ENCODE results near the gene ALS2.

DNA sequence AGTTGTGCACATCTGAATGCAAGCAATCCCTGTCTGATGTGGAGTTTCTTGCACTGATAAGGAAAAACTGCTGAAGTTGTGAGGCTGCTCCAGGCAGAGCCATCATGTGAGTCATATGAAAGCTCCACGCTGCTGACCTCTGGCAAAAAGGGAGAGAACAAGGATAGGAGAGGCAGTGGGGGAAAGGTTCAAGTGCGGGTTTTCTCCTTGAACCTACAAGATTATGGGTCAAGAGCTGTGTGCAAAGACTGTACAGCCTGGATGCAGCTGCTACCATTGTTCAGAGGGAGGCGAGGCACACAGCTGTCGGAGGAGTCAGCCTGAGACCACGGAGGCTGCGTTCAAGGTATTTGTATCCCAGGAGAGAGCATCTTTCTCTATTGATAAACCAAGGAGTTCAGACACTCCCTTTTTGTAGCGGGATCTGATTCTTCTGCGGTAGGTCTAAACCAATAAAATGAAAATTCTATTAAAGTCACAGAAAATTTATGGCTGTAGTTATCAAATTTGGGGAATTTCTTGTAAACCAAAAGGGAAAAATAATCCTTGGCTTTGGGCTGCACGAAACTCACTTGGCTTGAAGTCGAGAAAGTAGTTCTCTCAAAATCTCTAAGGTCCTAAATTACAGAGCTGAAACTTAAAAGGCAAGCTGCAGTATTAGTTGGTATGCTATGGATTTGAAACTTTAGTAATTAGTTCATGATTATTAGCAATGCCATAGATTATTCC lies 25.9 kb upstream of the ALS2 start, which contains the start of gene CDK15:
- TF ChIP-seq, protein P1, sequence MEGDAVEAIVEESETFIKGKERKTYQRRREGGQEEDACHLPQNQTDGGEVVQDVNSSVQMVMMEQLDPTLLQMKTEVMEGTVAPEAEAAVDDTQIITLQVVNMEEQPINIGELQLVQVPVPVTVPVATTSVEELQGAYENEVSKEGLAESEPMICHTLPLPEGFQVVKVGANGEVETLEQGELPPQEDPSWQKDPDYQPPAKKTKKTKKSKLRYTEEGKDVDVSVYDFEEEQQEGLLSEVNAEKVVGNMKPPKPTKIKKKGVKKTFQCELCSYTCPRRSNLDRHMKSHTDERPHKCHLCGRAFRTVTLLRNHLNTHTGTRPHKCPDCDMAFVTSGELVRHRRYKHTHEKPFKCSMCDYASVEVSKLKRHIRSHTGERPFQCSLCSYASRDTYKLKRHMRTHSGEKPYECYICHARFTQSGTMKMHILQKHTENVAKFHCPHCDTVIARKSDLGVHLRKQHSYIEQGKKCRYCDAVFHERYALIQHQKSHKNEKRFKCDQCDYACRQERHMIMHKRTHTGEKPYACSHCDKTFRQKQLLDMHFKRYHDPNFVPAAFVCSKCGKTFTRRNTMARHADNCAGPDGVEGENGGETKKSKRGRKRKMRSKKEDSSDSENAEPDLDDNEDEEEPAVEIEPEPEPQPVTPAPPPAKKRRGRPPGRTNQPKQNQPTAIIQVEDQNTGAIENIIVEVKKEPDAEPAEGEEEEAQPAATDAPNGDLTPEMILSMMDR (IDR thresholded peaks at IDR 0.05): no peak
- TF ChIP-seq POLR2A (IDR thresholded peaks at IDR 0.05): no peak

All from body of pancreas (tissue), 4 donors.